GM12874 (cell line): ENCODE results near the gene FOCAD.

Source experiments
- TF ChIP-seq, protein P1 (sequence below): IDR thresholded peaks from 2 replicates; pipeline ENCODE4 v1.5.1; 2011; ENCODE audit warnings: low read depth, mild to moderate bottlenecking, control low read depth, low read length, moderate library complexity; ENCODE audit not compliant: insufficient read depth

Gene FOCAD

DNA sequence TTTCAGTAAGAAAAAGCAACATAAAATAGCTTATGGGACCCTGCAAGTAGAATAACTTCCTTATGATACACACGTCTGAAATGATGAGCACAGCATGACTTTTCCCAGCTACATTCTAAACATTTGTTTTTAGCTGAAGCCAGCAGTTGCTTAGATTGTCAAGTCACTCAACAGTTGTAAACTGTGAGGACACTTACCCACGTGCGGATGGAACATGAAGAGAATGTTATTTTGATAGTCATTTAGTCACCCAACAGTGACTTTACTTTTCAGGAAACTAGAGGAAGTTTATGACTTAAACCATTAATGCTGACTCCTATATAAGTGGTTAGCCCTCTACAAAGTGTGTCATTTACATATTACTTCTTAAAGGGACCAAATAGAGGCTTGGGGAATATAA is 344.4 kb downstream of the FOCAD start:
- TF ChIP-seq, protein P1, sequence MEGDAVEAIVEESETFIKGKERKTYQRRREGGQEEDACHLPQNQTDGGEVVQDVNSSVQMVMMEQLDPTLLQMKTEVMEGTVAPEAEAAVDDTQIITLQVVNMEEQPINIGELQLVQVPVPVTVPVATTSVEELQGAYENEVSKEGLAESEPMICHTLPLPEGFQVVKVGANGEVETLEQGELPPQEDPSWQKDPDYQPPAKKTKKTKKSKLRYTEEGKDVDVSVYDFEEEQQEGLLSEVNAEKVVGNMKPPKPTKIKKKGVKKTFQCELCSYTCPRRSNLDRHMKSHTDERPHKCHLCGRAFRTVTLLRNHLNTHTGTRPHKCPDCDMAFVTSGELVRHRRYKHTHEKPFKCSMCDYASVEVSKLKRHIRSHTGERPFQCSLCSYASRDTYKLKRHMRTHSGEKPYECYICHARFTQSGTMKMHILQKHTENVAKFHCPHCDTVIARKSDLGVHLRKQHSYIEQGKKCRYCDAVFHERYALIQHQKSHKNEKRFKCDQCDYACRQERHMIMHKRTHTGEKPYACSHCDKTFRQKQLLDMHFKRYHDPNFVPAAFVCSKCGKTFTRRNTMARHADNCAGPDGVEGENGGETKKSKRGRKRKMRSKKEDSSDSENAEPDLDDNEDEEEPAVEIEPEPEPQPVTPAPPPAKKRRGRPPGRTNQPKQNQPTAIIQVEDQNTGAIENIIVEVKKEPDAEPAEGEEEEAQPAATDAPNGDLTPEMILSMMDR = no peak

DNA sequence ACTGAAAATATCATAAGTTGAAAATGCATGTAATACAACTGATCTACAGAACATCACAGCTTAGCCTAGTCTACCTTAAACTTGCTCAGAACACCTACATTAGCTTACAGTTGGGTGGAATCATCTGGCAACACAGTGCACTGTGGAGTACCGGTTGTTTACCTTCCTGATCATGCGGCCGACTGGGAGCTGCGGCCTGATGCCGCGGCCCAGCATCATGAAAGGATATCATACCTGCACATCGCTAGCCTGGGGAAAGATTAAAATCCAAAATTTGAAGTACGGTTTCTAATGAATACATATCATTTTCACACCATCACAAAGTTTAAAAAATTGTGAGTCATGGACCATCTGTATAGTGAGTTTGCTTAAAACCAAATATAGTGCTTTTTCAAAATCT is 345.6 kb downstream of the FOCAD start:
- TF ChIP-seq, protein P1 = no peak

DNA sequence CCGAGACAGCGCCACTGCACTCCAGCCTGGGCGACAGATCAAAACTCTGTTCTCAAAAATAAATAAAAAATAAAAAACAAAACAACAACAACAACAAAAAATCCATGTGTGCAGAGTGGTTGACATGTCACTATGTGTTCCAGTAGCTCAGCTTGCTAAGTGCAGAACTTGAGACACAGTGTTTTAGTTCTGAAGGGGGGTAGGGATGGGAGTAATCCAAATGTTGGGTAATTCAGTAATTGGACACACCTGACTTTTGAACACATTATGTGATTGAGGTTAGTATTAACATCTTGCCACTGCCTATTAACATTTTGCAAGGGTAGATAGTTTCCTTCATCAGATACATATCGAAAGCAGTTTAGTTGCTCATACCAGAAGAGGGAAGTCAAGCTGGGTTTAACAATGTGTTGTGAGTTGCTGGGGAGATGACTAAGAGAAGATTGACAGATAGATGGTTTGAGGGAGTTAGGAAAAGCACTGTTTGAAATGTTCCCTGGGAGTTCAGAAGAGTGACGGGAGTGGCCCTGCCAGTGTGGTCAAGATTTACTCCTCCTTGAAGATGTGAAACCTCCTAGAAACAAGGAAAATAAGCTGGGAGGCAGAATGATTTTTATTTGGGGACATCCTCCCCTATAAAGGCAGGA is 346.5 kb downstream of the FOCAD start:
- TF ChIP-seq, protein P1 = no peak

DNA sequence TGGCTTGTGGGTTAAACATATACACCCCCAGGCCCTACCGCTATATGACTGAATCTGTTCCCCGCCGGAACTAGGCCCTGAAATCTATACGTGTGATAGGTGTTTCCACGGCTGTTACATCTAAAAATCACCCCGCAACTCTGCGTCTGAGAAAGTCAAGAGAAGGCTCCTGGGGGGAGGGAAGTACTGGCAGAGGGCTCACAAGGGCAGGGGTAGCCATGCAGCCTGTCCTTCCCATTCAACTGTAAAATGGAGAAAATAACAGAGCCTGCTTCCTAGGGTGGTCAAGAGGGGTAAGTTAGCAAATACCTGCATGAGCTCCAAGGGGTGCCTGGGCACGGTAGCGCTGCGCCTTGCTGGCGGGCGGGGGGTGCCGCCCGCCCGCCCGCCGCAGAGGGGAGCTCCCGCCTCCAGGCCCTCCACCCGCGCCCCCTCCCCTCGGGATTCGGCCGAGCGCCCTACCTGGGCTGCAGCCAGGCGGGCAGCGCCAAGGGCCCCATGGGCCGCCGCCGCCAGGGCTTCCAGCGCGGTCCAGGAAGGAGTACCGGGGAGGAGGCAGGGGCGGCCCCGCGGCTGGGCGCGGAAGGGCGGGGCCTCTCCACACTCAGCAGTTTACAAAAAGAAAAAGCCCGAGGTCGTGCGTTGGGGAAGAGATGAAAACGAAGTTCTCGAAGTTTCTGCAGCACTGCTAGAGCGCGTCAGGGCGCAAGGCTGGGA is 347.2 kb downstream of the FOCAD start, which contains the start of gene HACD4:
Gene HACD4 (minus strand): TSS at position 550 of the 717 bp plus-strand sequence. CDS start 50 bp downstream, at position 500.
- TF ChIP-seq, protein P1 = no peak

DNA sequence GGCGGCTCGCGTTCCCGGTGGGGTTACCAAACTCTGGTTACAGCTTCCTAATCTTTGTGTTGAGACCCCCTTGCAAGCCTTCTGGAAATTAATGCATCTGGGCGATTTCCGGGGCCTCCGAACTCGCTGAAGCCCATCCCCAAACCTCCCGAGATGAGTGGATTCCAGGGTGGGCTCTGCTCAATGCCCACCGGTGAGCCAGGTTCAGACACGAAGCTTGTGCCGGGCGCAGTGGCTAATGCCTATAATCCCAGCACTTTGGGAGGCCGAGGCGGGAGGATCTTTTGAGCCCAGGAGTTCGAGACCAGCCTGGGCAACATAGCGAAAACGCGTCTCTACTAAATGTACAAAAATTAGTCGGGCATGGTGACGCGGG is 347.7 kb downstream of the FOCAD start:
- TF ChIP-seq, protein P1 = no peak

DNA sequence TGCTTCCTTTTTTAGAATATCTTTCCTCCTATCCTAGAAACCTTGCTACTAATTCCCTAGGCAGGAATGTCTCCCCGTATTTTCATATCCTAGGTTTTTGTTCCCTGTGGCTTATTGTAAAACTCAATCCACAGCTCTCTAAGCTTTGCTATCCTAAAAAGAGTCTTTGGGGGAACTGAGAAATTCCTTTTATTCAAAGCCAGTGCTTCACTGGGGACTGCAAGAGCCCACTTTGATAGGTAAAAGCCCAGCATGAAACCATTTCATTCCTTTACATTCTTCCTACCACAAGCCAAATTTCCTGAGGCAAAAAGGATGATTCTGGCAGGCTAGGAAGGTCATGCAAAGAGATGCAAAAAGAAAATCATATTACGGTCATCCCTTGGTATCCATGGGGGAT is 353.2 kb downstream of the FOCAD start:
- TF ChIP-seq, protein P1 = no peak

DNA sequence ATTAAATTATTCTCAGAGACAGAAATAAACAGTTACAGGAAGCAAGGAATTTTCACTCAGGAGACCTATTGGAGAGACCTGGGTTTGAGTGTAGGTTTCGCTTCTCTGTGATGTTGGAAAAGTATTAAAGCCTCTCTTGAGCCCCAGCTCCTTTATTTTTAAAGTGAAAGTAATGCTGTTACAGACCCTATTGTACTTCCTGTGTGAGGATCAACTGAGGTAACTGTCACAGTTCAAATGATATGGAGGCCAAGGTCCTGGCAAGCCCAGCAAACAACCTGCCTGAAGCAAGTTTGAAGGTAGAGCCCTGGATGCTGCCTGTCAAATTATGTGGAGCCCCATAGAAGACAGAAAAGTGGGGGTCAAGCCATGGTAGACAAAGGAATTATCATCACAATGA is 355.2 kb downstream of the FOCAD start:
- TF ChIP-seq, protein P1 = no peak
